GM18507 (cell line): ENCODE data around the gene TOM1L2.
A peak's percentile ranks its signal among the peaks of the same experiment; 100 is the strongest.

Source experiments
- DNase-seq: peaks from one replicate; pipeline ENCODE4 v3.0.0; 2011; ENCODE audit warnings: low read depth; ENCODE audit not compliant: insufficient read length; ENCODE audit errors: extremely low spot score
- FAIRE-seq: peaks from 2 replicates; lab custom pipeline; 2011; peaks lifted over from hg19 to GRCh38; lab: Jason Lieb, UNC

TOM1L2 gene

DNA sequence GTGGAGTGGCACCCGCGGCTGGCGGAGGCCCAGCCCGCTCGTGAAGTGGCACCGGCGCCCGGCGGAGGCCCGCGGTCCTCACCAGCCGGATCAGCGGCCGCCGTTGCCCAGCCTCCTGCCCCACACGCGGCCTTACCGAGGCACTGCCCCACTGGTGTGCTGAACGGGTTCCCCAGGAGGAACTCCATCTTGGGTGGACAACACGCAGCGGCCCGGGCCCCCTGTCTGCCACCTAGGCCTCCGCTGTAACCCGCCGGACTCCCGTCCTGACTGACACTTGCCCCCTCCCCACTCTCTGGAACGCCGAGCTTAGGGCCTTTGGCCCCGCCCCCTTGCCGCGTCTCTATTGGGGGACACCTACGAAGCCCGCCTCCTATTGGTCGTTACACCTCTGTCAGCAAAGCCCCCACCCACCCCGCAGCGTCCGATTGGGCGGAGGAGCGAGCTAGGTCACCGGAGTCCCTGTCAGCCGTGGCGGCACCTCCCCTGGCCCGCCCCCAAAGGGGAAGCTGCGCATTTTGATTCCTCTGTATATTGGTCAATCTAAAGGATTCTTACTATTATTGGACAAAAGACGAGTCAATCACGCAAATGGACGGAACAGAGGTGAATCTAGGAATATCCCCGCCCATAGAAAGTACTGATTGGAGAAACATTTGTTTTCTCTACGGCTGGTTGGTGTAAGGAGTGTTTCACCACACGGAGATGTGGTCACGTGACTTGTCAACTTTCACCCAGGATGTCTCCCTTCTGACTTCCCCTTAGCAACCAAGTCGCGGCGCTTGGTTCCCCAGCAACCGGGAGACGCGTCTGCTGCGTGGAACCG, at the start of gene TOM1L2, which contains the start of gene DRC3:
Gene TOM1L2, minus strand, starts transcription at position 275 of the 826 bp plus-strand sequence. Its CDS starts 87 bp downstream, at position 188.
Gene DRC3, plus strand, starts transcription at position 737 of the 826 bp plus-strand sequence. CDS start 4,737 bp downstream, outside the sequence.
- FAIRE-seq (peak; percentile 100), DNase-seq (peak; percentile 97)

- no peak for DNase-seq
Observed at GRCh38 chr17:18021372-18021771, 49.2 kb upstream of the TOM1L2 start.

DNA sequence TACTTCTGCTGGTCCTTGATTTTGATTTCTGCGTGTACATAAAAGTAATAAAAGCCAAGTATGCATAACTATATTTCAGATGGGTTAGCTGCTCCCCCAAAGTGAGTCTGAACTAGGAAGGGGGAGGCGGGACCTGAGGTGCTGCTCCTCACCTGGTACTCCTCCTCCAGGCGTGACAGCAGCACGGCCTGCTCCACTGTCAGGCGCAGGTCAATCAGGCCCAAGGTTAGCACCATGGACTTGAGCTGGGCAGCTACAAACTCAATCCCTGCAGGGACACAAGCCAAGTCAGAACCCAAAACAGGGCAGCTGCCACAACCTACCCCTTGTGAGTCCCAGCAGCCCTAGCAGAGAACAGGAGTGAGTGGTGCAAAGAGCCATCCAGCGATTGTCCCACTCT, 48.8 kb upstream of the TOM1L2 start:
- DNase-seq (no peak), FAIRE-seq (no peak)

More at GRCh38 chr17:18021372-18021771, 49.2 kb upstream of the TOM1L2 start:
- FAIRE-seq: no peak

- FAIRE-seq (no peak), DNase-seq (no peak)
Observed at GRCh38 chr17:18019838-18020154, 47.6 kb upstream of the TOM1L2 start.

DNA sequence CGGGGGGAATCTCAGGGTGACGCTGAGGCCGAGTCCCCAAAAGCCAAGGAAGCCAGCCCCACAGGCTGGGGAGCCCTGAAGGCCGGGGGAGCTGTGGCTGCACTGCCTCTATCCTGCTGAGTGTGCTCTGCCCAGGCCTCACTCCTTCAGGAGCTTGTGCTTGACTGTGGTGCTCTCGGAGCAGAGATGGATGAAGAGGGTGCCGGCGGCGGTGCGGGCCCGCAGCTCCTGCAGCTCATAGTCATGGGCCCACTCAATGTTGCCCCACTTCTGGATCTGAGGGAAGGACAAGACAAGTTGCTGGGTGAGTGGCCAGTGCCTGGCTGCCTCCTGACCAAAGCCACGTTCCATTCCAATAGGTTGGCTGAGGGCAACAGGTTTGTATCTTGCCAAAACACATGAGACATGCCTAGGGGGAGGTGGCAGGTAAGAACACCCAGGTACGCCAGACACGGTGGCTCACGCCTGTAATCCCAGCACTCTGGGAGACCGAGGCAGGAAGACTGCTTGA, 46.3 kb upstream of the TOM1L2 start:
- FAIRE-seq: no peak
- DNase-seq: no peak

GRCh38 chr17:18017958-18018357, 45.8 kb upstream of the TOM1L2 start:
- no peak for FAIRE-seq
- no peak for DNase-seq

DNA sequence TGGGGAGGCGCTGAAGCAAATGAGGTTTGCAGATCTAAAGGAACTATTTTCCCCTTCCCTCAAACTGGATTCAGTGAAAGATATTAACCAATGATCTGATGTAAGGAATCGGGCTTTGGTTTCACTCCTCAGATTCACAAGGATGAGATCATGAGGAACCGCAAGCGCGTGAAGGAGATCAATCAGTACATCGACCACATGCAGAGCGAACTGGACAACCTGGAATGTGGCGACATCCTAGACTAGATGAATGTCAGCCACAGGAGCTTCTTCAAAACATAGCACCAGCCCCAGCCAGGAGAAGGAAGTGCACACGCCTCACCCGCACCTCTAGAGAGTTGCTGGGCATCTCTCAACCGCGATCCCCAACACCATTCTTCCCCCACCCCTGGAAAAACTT, 44.2 kb upstream of the TOM1L2 start:
- FAIRE-seq: no peak
- no peak for DNase-seq

- DNase-seq (no peak), FAIRE-seq (no peak)
Observed at GRCh38 chr17:18015593-18015992, 43.4 kb upstream of the TOM1L2 start.

GRCh38 chr17:18014006-18014405, 41.8 kb upstream of the TOM1L2 start:
- DNase-seq (no peak), FAIRE-seq (no peak)

DNA sequence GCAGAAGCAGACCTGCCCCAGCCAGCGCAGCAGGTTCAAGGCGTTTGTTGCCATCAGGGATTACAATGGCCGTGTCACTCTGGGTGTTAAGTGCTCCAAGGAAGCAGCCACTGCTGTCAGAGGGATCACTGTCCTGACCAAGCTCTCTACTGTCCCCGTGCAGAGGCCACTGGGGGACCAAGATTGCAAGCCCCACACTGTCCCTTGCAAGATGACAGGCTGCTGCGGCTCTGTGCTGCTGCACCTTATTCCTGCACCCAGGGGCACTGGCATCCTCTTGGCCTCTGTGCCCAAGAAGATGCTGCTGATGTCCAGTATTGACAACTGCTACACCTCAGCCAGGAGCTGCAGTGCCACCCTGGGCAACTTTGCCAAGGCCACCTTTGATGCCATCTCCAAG, 39.1 kb upstream of the TOM1L2 start:
- DNase-seq: no peak
- no peak for FAIRE-seq

DNA sequence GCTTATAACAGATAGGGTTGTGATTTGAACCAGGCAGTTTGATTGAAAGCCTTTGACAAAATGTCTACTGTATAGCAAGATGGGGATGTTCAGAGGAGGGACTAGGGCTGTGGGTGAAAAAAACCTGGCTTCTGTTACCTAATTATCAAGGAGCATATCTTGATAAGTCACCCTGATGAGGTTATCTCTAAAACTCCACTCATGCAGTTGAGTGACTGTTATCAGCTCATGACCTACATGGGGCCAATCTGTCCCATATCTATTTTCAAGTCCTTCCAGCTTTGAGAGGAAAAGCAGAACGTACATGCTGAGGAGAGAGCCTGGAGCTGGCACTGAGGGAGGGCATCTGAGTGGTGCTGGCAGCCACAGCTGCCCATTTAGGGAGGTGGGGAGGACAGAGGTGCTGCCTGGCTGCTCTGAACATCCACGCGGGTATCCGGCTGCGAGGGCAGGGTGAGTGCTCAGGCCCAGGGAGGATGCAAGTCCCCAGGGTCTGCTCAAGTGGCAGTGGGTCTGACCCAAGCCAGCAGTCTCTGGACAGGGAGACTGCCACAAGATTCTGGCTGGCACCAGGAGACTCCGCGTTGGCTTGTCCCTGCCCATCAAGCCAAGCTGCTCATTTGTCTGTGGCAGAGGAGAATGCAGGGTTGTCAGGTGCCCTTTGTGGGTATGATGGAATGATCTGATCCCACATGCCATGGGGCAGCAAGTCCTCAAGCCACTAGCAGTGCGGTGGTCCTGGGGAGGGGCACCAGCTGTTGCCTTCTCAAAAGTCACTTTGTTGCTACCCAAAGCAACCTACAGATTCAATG, 37.6 kb upstream of the TOM1L2 start:
- FAIRE-seq: no peak
- DNase-seq: no peak

DNA sequence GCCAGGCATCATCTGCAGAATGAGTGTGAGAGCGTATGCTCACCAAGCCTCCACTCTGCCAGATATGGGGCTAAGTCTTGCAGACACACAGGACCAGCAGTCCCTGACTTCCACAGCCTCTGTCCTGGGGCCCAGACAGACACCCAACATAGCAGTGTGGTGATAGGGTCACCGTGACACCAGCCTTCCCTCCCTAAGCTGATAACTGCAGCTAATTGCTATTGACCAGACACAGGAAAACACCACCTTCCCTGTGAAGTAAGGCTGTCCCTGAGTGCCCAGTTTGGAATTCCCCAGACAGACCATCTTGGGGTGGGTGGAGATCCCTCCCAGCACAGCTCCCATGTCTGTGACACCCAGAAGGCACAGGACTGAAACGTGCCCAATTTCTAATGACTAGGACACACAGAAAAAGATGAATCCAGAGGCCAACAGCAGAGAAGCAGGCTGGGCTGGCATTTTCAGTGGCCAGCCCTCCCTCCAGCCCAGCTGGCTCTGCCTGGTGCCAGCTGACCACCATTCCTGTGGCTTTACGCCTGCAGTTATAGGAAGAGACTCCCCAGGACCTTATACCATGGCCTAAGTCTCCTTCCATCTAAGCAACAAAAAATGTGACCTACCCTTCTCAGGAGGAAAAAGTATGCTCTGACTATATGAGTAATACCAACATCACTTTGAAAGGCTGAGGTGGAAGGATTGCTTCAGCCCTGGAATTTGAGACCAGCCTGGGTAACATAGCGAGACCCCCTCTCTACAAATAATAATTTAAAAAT, 36.5 kb upstream of the TOM1L2 start:
- DNase-seq: no peak
- FAIRE-seq: no peak

- DNase-seq (no peak), FAIRE-seq (no peak)
Observed at GRCh38 chr17:18006495-18007239, 34.5 kb upstream of the TOM1L2 start.

DNA sequence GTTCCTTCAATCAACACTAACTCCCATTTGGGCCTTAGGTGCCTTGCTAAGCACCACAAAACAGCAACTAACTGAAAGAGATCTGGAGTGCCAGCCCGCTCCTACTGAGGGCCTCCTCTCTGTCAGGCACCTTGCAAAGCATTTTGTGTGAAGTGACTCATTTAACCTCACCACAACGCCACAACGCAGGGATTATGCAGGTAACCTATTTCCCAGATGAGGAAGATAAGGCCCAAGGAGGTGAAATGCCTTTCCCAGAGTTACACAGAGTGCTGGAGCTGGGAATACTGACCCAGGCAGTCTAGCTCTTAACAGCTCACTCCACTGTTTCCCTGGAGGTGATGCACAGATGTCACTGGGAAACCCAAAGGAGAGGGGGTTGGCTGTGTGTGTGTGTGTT, 33.3 kb upstream of the TOM1L2 start:
- DNase-seq (no peak), FAIRE-seq (no peak)

GRCh38 chr17:18004884-18005305, 32.7 kb upstream of the TOM1L2 start:
- no peak for DNase-seq
- FAIRE-seq: no peak

DNA sequence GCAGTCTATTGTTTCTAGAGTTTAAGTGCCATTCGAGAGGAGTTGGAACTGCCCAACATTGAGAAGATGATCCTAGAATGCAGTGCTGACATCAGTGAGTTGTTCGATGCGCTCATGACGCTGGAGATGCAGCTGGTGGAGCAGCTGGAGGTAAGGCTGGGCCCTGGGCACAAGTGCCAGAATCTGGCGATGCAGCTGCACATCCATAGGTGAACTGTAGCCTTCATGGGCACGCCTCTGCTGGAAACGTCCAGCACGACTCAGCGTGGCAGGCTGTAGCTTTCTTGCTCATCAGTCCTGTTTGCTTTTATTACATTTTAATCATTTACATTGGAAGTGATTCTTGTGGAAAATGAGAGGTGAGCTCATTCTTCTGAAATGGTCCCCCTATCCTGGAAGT, 32.1 kb upstream of the TOM1L2 start:
- DNase-seq (no peak), FAIRE-seq (no peak)

- FAIRE-seq (no peak), DNase-seq (no peak)
Observed at GRCh38 chr17:18002171-18002570, 30.0 kb upstream of the TOM1L2 start.

- FAIRE-seq (no peak), DNase-seq (no peak)
Observed at GRCh38 chr17:18000030-18000408, 27.8 kb upstream of the TOM1L2 start.

DNA sequence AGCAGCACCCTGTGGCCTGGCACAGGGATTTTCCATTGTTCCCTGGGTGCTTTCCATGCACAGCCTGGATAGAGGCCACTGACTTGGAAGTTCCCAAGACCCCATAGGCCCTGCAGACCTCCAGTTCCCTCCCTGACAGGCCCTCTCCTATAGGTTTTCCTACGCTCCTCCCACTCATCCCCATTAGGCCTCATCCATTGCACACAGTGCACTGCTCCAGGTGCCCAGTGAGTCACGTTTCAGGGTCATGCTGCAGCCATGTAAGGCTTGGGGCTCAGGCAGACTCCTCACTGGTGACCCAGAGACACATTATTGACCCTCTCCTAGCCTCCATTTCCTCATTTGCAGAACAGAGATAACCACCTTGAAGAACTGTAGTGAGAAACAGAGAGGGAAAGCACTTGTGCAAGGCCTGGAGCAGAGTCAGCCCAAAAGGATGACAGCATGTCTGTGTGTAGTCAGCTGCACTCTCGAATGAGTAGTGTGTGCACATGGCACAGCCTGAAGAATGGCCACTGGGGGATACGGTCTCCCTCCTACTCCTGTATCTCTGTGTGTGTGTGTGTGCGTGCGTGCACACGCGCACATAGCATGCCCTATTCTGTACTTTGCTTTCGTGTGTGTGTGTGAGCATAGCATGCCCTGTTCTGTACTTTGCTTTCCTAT, 27.3 kb upstream of the TOM1L2 start:
- FAIRE-seq: no peak
- no peak for DNase-seq
